WTC11 (cell line): ENCODE results near the gene BACE2. TPM values are rescaled to one million over a fixed set of nuclear protein-coding genes. Genes with fewer than 3 reads are reported as not detected.

Experiments used
- ATAC-seq: fragments of 200-7000 bp; cut with Tn5 transposase; 2 replicates; pipeline ENCODE4 v1.10.0; 2021; ENCODE audit warnings: mild to moderate bottlenecking, moderate library complexity
- CTCF ChIA-PET: fragments of 300-600 bp; sonication (Branson Sonifier 250); formaldehyde crosslinking; loops from one replicate; lab custom pipeline; 2021; ENCODE audit warnings: antibody characterized with exemption; lab: Charles Lee
- POLR2A ChIA-PET: fragments of 350-600 bp; sonication (Branson Sonifier 250); formaldehyde crosslinking; loops from one replicate; lab custom pipeline; 2021; ENCODE audit warnings: antibody characterized with exemption; lab: Charles Lee
- DNase-seq: peaks from one replicate; pipeline ENCODE4 v3.0.0; 2021; ENCODE audit warnings: low spot score
- H3K27ac Mint-ChIP-seq: 2 replicates; pipeline ENCODE4 v1.8.0; 2021; ENCODE audit warnings: mixed read lengths
- H3K27me3 Mint-ChIP-seq: 2 replicates; pipeline ENCODE4 v1.8.0; 2021; ENCODE audit warnings: low read depth, mild to moderate bottlenecking, moderate library complexity, mixed read lengths
- H3K36me3 Mint-ChIP-seq: 2 replicates; pipeline ENCODE4 v1.8.0; 2021; ENCODE audit warnings: mixed read lengths
- H3K4me1 Mint-ChIP-seq: 2 replicates; pipeline ENCODE4 v1.8.0; 2022; ENCODE audit warnings: mixed read lengths
- H3K4me3 Mint-ChIP-seq: 2 replicates; pipeline ENCODE4 v1.8.0; 2021; ENCODE audit warnings: mild to moderate bottlenecking, moderate library complexity, mixed read lengths
- H3K9me3 Mint-ChIP-seq: 2 replicates; pipeline ENCODE4 v1.8.0; 2021; ENCODE audit warnings: mixed read lengths
- ATF3 ChIP-seq: sonication (generic); formaldehyde crosslinking; conservative IDR thresholded peaks from 2 replicates; pipeline ENCODE4 v1.8.1; 2022; ENCODE audit warnings: mild to moderate bottlenecking, missing genetic modification reagents
- EMX1 ChIP-seq: fragments of 250-450 bp; sonication (Bioruptor Pico); IDR thresholded peaks from 2 replicates; pipeline ENCODE4 v1.8.0; 2021; ENCODE audit warnings: mild to moderate bottlenecking
- ESRRA ChIP-seq: sonication (generic); formaldehyde crosslinking; IDR thresholded peaks from 2 replicates; pipeline ENCODE4 v1.8.1; 2022; ENCODE audit warnings: mild to moderate bottlenecking, missing genetic modification reagents, borderline replicate concordance
- ETV6 ChIP-seq: sonication (generic); formaldehyde crosslinking; IDR thresholded peaks from 2 replicates; pipeline ENCODE4 v1.8.1; 2022; ENCODE audit warnings: mild to moderate bottlenecking, missing genetic modification reagents
- FOXK1 ChIP-seq: sonication (generic); formaldehyde crosslinking; IDR thresholded peaks from 2 replicates; pipeline ENCODE4 v1.8.0; 2022; ENCODE audit warnings: mild to moderate bottlenecking, moderate library complexity, missing genetic modification reagents
- FOXP1 ChIP-seq: sonication (generic); formaldehyde crosslinking; IDR thresholded peaks from 2 replicates; pipeline ENCODE4 v1.8.0; 2022; ENCODE audit warnings: missing genetic modification reagents, mild to moderate bottlenecking, moderate library complexity, borderline replicate concordance
- GABPB1 ChIP-seq: sonication (generic); formaldehyde crosslinking; IDR thresholded peaks from 2 replicates; pipeline ENCODE4 v1.8.1; 2023; ENCODE audit warnings: mild to moderate bottlenecking, missing genetic modification reagents
- GRHL2 ChIP-seq: fragments of 250-450 bp; sonication (Bioruptor Pico); IDR thresholded peaks from 2 replicates; pipeline ENCODE4 v1.8.0; 2022; ENCODE audit warnings: mild to moderate bottlenecking, moderate library complexity; ENCODE audit not compliant: insufficient replicate concordance, severe bottlenecking
- JUN ChIP-seq: sonication (generic); formaldehyde crosslinking; IDR thresholded peaks from 2 replicates; pipeline ENCODE4 v1.8.0; 2023; ENCODE audit warnings: mild to moderate bottlenecking, missing genetic modification reagents
- MXD4 ChIP-seq: fragments of 250-450 bp; sonication (Bioruptor Pico); IDR thresholded peaks from 2 replicates; pipeline ENCODE4 v1.8.0; 2021; ENCODE audit warnings: mild to moderate bottlenecking, moderate library complexity, borderline replicate concordance
- NR2C2 ChIP-seq: sonication (generic); formaldehyde crosslinking; IDR thresholded peaks from 2 replicates; pipeline ENCODE4 v1.8.0; 2022; ENCODE audit warnings: mild to moderate bottlenecking, missing genetic modification reagents
- TCF7 ChIP-seq: sonication (generic); formaldehyde crosslinking; IDR thresholded peaks from 2 replicates; pipeline ENCODE4 v1.8.0; 2022; ENCODE audit warnings: mild to moderate bottlenecking, low read depth, missing genetic modification reagents, moderate library complexity
- ZBTB21 ChIP-seq: sonication (generic); formaldehyde crosslinking; IDR thresholded peaks from 2 replicates; pipeline ENCODE4 v1.8.1; 2023; ENCODE audit warnings: mild to moderate bottlenecking, missing genetic modification reagents, borderline replicate concordance
- ZMAT4 ChIP-seq: fragments of 250-450 bp; sonication (Bioruptor Pico); IDR thresholded peaks from 2 replicates; pipeline ENCODE4 v1.9.0; 2021; ENCODE audit warnings: mild to moderate bottlenecking
- ZNF232 ChIP-seq: sonication (generic); formaldehyde crosslinking; IDR thresholded peaks from 2 replicates; pipeline ENCODE4 v1.8.0; 2022; ENCODE audit warnings: mild to moderate bottlenecking, missing genetic modification reagents
- ZNF281 ChIP-seq: sonication (generic); formaldehyde crosslinking; IDR thresholded peaks from 2 replicates; pipeline ENCODE4 v1.8.0; 2023; ENCODE audit warnings: mild to moderate bottlenecking, missing genetic modification reagents
- ZNF396 ChIP-seq: fragments of 250-450 bp; sonication (Bioruptor Pico); IDR thresholded peaks from 2 replicates; pipeline ENCODE4 v1.8.0; 2021; ENCODE audit warnings: mild to moderate bottlenecking, moderate library complexity, borderline replicate concordance
- ZNF512 ChIP-seq: sonication (generic); formaldehyde crosslinking; IDR thresholded peaks from 2 replicates; pipeline ENCODE4 v1.8.1; 2022; ENCODE audit warnings: missing genetic modification reagents, borderline replicate concordance
- ZSCAN18 ChIP-seq: fragments of 250-450 bp; sonication (Bioruptor Pico); IDR thresholded peaks from 2 replicates; pipeline ENCODE4 v2.1.2; 2022; ENCODE audit warnings: mild to moderate bottlenecking, moderate library complexity
- total RNA-seq: library from RNA; stranded (reverse); gene quantifications from 3 replicates; pipeline ENCODE4 v1.2.3, GENCODE V29; 2021

Gene BACE2
- total RNA-seq, 1 experiment from 2014 or later: 9.8 TPM

- H3K9me3 Mint-ChIP-seq: no peaks in the 10 kb centered on the region
- TF ChIP-seq GRHL2 (CRISPR knock-in tag) (no peak), TCF7 (no peak), ESRRA (CRISPR knock-in tag) (no peak), ZNF396 (CRISPR knock-in tag) (no peak), ATF3 (CRISPR knock-in tag) (no peak), GABPB1 (CRISPR knock-in tag) (no peak), FOXK1 (CRISPR knock-in tag) (no peak), ZNF232 (CRISPR knock-in tag) (no peak), EMX1 (CRISPR knock-in tag) (no peak), ZMAT4 (CRISPR knock-in tag) (no peak), FOXP1 (CRISPR knock-in tag) (no peak), NR2C2 (CRISPR knock-in tag) (no peak)
- ChIA-PET CTCF (interaction anchor here (1.7 kb wide), 2 partner anchors 78 to 164 kb away, joined by 4 to 5 read pairs; no protein-coding TSS in a partner anchor), POLR2A (no interaction called here)
- DNase-seq (no peak), ATAC-seq (no peak)
- H3K27me3 Mint-ChIP-seq: no peaks in the 10 kb centered on the region
- H3K4me3 Mint-ChIP-seq: no peak overlapping the region
- peaks cover 18% of the 10 kb centered on the region for H3K4me1 Mint-ChIP-seq
- peaks cover 21% of the 10 kb centered on the region for H3K36me3 Mint-ChIP-seq
- no peak overlapping the region for H3K27ac Mint-ChIP-seq
These were observed 79.9 kb downstream of the BACE2 start for GRCh38 chr21:41247561-41248545.

- CTCF ChIA-PET: no interaction called here
- Mint-ChIP-seq H3K4me3 (no peak overlapping the region), H3K4me1 (peaks cover 12% of the 10 kb centered on the region), H3K27me3 (peaks cover 2% of the 10 kb centered on the region; the same call in 1 of the 2 replicates), H3K9me3 (peaks cover 10% of the 10 kb centered on the region), H3K36me3 (peaks cover 33% of the 10 kb centered on the region), H3K27ac (no peak overlapping the region)
- TF ChIP-seq MXD4 (CRISPR knock-in tag) (no peak), ZNF281 (CRISPR knock-in tag) (no peak), JUN (no peak), ZBTB21 (no peak), ZSCAN18 (CRISPR knock-in tag) (no peak), ETV6 (CRISPR knock-in tag) (no peak), ZNF512 (no peak)
- ATAC-seq (no peak), DNase-seq (no peak)
- POLR2A ChIA-PET: no interaction called here
These were observed 81.5 kb downstream of the BACE2 start for GRCh38 chr21:41249476-41249875.
